ENCODE measurements around the gene CNTNAP5. TPM values are rescaled to one million over a fixed set of nuclear protein-coding genes. Genes with fewer than 3 reads are reported as not detected.

The CNTNAP5 gene
- total and polyA plus RNA-seq, 2 experiments from 2014 or later = 0.28 TPM; not detected in 1

DNA sequence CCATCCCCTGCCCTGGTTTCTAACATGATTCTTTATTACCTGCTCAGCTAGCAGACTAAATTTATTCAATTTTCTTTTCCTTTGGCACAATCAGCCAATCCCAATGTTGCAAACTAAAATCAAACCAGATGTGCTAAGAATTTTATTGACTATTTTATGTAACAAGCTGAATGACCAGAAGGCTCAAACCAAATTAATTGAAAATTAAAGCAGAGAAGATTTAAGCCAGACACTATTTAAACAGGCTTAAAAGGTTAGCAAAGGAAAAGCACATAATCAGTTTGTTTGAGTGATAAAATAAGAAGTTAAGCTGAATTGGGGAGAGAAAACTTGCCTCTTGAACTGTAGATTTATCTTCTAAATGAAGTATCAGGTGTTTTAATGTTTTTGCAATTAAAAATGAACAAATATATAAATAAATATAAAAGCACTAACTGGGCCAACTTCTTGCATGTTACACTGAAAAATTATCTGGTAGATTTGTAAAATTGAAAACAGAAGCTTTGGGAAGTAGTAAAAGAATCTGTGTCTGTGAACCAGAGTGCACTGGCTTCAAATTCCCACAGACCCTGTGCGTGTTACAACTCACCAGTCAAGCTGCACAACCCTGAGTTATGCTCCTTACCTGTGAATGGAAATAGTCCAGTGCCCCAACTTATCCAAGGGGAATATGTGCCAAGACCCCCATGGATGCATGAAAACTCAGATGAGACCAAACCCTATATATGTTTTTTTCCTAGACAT, 283.4 kb downstream of the CNTNAP5 start:
- 35% methylated on average over 1 of the region's 1 CpG for WGBS (ENCODE audit: low lambda C conversion rate, missing lambda C conversion rate)
- no peaks in the 10 kb centered on the region for H3K9me3 ChIP-seq (ENCODE audit: low read depth)
- no peak for DNase-seq (ENCODE audit: low spot score)

DNA sequence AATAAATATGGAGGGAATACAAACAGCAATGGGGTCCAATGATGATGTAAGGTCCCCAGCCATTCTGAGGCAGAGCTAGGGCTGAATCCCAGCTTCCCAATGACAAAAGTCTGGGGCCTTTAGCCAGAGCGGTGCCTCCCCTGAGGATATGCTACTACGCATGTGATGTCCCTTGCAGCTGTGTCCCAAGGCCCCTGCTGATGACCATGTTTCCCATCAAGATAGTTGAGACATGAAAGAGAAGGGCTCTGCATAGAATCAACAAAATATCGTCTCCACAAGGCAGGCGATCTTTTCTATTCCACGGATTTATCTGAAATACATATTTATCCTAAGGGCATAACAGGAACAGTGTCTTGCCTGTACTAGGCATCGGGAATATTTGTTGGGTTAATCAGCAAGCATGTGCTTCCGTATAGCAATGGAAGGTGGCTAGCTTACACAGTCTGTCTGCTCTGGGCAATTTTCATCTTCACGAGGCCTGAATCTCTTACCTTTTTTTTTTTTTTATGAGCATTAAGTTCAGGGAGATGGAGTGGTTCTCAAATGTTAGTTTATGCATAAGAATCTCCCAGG, 284.6 kb downstream of the CNTNAP5 start:
- Histone ChIP-seq H3K27me3 (no peaks in the 10 kb centered on the region), H3K9me2 (replicated peaks; ENCODE audit: insufficient read depth) (no peaks in the 10 kb centered on the region), H3K27ac (no peak overlapping the region), H2AFZ (no peak overlapping the region), H3K4me1 (ENCODE audit: insufficient read depth) (no peaks in the 10 kb centered on the region), H3K4me3 (no peak overlapping the region), H4K20me1 (ENCODE audit: insufficient read depth, poor library complexity, severe bottlenecking) (no peaks in the 10 kb centered on the region), H3K36me3 (replicated peaks; ENCODE audit: insufficient read depth, low read depth) (no peaks in the 10 kb centered on the region), H3K79me2 (no peaks in the 10 kb centered on the region), H3K9me3 (ENCODE audit: low read depth) (no peaks in the 10 kb centered on the region), H3K4me2 (no peak overlapping the region)
- TF ChIP-seq EZH2 (IDR thresholded peaks at IDR 0.05; ENCODE audit: borderline replicate concordance) = no peak
- no peak for TF ChIP-seq EZH2phosphoT487 (IDR thresholded peaks at IDR 0.05; ENCODE audit: low read depth, severe bottlenecking, unreplicated experiment)
- TF ChIP-seq, protein P1, sequence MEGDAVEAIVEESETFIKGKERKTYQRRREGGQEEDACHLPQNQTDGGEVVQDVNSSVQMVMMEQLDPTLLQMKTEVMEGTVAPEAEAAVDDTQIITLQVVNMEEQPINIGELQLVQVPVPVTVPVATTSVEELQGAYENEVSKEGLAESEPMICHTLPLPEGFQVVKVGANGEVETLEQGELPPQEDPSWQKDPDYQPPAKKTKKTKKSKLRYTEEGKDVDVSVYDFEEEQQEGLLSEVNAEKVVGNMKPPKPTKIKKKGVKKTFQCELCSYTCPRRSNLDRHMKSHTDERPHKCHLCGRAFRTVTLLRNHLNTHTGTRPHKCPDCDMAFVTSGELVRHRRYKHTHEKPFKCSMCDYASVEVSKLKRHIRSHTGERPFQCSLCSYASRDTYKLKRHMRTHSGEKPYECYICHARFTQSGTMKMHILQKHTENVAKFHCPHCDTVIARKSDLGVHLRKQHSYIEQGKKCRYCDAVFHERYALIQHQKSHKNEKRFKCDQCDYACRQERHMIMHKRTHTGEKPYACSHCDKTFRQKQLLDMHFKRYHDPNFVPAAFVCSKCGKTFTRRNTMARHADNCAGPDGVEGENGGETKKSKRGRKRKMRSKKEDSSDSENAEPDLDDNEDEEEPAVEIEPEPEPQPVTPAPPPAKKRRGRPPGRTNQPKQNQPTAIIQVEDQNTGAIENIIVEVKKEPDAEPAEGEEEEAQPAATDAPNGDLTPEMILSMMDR (IDR thresholded peaks at IDR 0.05; ENCODE audit: poor library complexity) = no peak
- DNase-seq (ENCODE audit: low spot score) = no peak
- WGBS (ENCODE audit: low lambda C conversion rate, missing lambda C conversion rate) = 76% methylated on average over 8 of the region's 8 CpGs

More for the DNA sequence above, 283.4 kb downstream of the CNTNAP5 start:
- no peaks in the 10 kb centered on the region for H3K36me3 ChIP-seq (replicated peaks; ENCODE audit: insufficient read depth, low read depth)
- H2AFZ ChIP-seq = no peak overlapping the region
- no peaks in the 10 kb centered on the region for H3K27me3 ChIP-seq
- H3K9me2 ChIP-seq (replicated peaks; ENCODE audit: insufficient read depth) = no peaks in the 10 kb centered on the region
- H4K20me1 ChIP-seq (ENCODE audit: insufficient read depth, poor library complexity, severe bottlenecking) = no peaks in the 10 kb centered on the region
- H3K4me1 ChIP-seq (ENCODE audit: insufficient read depth) = no peaks in the 10 kb centered on the region
- no peak overlapping the region for H3K4me3 ChIP-seq
- no peak overlapping the region for H3K27ac ChIP-seq
- no peak overlapping the region for H3K4me2 ChIP-seq
- TF ChIP-seq EZH2 (IDR thresholded peaks at IDR 0.05; ENCODE audit: borderline replicate concordance) (no peak), EZH2phosphoT487 (IDR thresholded peaks at IDR 0.05; ENCODE audit: low read depth, severe bottlenecking, unreplicated experiment) (no peak)
- TF ChIP-seq, protein P1 (IDR thresholded peaks at IDR 0.05; ENCODE audit: poor library complexity) = no peak
- H3K79me2 ChIP-seq = no peaks in the 10 kb centered on the region

DNA sequence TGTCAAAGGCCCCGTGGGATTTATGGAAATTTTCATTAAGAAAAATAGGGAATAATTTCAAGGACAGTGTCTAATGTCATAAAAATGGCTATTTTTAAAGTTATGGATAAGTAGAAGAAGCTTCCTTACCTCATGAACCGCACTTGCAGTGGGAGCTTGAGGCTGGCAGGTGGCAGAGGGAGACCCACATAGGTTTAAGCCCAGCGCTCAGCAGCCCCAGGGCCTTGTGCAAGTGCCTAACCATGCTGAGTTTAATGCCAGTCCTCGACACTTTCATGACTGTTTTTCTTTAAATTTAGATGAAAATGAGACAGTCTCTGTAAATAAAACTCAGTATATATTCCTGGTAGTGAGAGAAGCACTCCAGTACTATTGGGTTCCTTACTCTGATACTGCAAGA, 285.6 kb downstream of the CNTNAP5 start:
- H3K36me3 ChIP-seq (replicated peaks; ENCODE audit: insufficient read depth, low read depth) = no peaks in the 10 kb centered on the region
- 92% methylated on average over 4 of the region's 4 CpGs for WGBS (ENCODE audit: low lambda C conversion rate, missing lambda C conversion rate)
- H3K27ac ChIP-seq = no peak overlapping the region
- no peak overlapping the region for H3K4me3 ChIP-seq
- H3K79me2 ChIP-seq = no peaks in the 10 kb centered on the region
- H4K20me1 ChIP-seq (ENCODE audit: insufficient read depth, poor library complexity, severe bottlenecking) = no peaks in the 10 kb centered on the region
- H2AFZ ChIP-seq = no peak overlapping the region
- H3K27me3 ChIP-seq = no peaks in the 10 kb centered on the region
- no peaks in the 10 kb centered on the region for H3K9me3 ChIP-seq (ENCODE audit: low read depth)
- no peak overlapping the region for H3K4me2 ChIP-seq
- H3K9me2 ChIP-seq (replicated peaks; ENCODE audit: insufficient read depth) = no peaks in the 10 kb centered on the region
- DNase-seq (ENCODE audit: low spot score) = no peak
- TF ChIP-seq EZH2phosphoT487 (IDR thresholded peaks at IDR 0.05; ENCODE audit: low read depth, severe bottlenecking, unreplicated experiment) (no peak), EZH2 (IDR thresholded peaks at IDR 0.05; ENCODE audit: borderline replicate concordance) (no peak)
- TF ChIP-seq, protein P1 (IDR thresholded peaks at IDR 0.05; ENCODE audit: poor library complexity) = no peak
- H3K4me1 ChIP-seq (ENCODE audit: insufficient read depth) = no peaks in the 10 kb centered on the region
